Stimulated activated CD4-positive, alpha-beta T cell treated with anti-CD3 and anti-CD28 coated beads, Interleukin-12 subunit alpha, Interleukin-12 subunit beta, amount 100 ng/mL, for 48 hours (primary cell): ENCODE data around the gene TMEM132C.

ENCODE experiments used
- DNase-seq, 3 donors: peaks; one replicate each; pipeline ENCODE4 v3.0.0-alpha.2; 2020; ENCODE audit warnings: low read depth in 2 of 3, low spot score in 1 of 3

Gene TMEM132C

DNA sequence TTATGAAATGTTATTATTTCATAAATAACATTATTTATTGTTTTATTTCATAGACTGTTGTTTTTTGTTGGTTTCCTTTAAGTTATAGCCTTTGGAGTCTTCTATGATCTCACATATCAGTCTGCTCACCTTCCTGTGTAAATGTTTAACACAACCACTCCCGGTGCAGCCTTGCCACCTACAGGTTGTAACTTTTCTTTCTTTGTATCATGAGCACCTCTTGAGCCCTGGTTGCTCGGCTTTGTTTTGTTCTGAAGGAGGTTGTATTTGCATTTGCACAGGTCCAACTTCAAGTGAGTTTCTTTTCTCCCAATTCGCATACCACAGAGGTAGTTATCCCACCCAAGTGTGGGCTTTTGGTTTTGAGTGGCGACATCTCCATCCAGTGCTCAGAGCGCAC is 435.4 kb downstream of the TMEM132C start:
- DNase-seq: no peak

DNA sequence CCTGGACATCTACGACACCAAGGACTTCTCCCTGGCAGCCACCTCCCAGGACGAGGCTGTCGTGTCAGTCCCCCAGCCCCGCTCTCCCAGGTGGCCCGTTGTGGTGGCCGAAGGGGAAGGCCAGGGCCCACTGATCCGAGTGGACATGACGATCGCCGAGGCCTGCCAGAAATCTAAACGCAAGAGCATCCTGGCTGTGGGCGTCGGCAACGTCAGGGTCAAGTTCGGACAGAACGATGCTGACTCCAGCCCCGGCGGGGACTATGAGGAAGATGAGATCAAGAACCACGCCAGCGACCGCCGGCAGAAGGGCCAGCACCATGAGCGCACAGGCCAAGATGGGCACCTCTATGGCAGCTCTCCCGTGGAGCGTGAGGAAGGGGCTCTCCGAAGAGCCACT is 438.2 kb downstream of the TMEM132C start:
- no peak for DNase-seq

DNA sequence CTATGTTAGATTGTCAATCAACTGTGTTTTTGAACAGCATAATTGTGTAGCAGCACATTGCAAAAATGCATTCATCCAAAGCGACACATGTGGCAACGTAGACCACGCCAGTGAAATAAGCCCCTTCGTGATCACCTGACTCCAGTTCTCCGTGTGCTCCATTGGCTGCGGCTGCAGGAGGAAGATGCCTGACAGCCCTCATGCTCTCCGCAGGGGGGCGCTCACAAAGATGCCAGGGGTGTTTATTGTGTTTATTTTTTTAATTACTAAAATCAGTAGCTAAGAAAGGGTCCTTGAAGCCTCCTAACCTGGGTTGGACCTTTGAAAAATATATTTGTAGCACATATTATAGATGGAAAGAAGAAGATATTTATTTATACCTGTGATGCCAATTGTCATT is 440.5 kb downstream of the TMEM132C start:
- no peak for DNase-seq

DNA sequence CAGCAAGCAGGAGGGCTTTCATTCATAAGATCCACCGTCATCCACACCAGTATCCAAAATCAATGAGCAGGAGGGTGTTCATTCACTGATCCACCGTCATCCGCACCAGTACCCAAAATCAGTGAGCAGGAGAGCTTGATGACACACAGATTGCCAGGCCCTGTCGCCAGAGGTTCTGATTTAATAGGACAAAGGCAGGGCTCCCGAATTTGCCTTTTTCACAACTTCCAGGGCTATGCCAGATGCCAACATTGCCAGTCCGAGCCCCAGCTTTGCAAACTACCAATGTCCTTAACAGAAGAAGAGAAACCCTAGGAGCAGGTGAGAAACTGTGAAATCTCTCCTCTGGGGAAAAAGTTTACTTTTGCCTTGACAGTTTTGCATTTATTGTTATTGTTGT is 441.8 kb downstream of the TMEM132C start:
- DNase-seq: no peak

DNA sequence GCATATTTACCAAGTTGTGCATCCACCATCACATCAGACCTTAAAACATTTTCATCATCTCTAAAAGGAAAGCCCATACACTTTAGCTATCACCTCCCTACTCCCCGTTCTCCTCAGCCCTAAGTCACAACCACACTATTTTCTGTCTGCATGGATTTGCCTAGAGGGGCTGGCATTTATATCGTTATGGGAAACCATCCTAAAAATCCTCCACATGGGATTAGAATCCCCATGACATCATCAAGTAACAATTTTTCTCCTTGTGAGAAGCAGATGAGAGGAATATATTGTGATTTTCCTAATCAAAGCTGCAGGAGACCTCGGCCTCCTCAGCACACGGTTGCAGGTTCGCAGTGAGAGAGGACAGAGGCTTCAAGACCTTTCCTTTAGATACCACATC is 442.7 kb downstream of the TMEM132C start:
- no peak for DNase-seq

DNA sequence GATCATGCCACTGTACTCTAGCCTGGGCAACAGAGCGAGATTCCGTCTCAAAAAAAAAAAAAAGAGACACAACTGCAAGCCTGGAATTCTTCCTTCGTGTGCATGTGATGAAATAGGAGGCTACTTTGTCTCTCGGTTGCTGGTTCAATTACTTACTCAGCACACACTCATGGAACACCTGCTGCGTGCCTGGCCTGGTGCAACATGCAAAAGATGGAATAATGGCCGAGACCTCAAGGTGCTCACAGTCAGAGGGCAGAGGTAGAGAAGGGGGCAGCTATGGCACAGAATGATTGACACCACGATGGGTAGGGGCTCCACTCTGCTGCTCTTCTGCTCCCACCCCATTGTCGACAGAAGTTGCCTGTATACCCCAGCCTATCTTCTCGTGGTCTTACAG is 444.5 kb downstream of the TMEM132C start:
- no peak for DNase-seq

DNA sequence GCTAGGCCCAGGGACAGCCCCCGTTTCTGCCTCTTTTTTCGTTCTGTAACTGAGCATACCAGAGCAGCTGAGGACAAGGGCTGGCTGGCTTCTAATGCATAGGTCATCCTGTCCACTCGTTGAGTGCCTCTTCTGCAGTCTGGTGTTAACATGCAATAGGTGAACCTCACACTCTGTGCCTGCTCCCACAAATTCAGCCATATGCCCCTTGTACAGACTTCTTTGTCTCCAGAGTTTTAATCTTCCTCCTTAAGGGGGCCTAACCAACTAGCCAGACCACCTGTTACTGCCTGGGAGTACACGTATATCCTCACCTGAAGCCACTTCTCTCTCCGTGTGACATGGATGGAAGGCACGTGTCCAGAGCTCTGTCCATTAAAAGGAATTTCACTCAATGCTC is 445.7 kb downstream of the TMEM132C start:
- no peak for DNase-seq

DNA sequence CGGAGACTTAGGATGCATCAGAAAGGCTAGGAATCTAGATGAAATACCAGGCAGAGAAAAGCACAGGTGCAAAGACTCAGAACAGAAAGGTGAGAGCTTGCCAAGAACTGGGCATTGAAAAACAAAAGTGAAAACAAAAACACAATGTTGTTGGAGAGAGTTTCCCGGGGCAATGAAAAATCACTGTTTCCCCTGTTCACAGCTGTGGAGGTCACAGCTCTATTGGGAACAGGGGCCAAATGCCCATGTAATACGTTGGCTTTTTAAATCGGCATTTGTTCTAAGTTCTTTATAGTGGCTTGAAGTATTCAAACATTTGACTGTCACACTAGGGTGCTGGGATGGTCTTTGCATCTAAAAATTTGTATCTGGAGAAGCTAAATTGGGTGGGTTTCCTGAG is 448.5 kb downstream of the TMEM132C start:
- no peak for DNase-seq

DNA sequence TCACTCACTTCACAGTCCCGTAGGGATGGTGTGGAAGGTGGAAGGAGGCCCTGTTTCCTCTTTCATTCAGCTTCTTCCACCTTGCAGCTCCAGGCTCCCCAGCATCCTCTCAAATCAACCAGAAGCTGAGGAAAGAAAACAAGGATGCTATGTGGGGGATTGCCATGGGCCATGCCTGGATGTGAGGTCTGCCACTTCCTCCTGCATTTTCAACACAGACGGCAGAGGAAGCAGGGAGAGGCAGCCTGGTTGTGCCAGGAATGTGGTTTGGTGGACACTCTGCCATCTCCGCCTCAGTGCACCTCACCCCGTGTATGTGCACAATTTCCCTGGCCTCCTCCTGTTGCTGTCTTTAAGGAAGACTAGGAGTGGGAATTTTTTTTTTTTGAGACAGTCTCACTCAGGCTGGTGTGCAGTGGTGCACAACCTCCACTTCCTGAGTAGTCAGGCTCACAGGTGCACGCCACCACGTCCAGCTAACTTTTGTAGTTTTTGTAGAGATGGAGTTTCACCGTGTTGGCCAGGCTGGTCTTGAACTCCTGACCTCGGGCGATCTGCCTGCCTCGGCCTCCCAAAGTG is 457.6 kb downstream of the TMEM132C start:
- DNase-seq: no peak

DNA sequence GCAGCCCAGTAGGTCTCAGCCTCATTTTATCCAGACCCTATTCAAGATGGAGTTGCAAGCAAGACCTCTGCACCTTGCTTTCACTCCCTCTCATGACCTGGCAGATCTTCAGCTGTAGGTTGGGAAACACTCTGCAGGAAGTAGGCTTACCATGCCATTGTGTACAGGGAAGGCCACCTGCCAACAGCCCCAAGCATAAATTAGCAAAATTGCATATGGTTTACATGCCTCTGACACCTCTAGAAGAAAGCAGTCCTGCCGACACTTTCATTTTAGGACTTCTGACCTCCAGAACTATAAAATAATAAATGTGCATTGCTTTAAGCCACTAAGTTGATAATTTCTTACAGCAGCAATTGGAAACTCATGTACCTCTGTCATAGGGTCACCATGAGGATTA is 459.9 kb downstream of the TMEM132C start:
- DNase-seq: no peak

DNA sequence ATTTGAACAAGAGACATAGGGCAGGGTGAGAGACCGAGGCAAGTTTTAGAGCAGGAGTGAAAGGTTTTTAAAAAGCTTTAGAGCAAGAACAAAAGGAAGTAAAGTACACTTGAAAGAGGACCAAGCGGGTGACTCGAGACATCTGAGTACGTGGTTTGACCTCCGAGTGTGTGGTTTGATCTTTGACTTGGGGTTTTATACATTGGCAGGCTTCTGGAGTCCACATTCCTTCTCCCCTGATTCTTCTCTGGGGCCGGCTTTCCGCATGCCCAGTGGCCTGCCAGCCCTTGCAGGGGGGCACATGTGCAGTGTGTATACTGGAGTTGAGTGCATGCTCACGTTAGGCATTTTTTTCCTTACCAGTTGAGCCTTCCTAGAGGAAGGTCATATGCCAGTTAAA is 460.5 kb downstream of the TMEM132C start:
- no peak for DNase-seq

DNA sequence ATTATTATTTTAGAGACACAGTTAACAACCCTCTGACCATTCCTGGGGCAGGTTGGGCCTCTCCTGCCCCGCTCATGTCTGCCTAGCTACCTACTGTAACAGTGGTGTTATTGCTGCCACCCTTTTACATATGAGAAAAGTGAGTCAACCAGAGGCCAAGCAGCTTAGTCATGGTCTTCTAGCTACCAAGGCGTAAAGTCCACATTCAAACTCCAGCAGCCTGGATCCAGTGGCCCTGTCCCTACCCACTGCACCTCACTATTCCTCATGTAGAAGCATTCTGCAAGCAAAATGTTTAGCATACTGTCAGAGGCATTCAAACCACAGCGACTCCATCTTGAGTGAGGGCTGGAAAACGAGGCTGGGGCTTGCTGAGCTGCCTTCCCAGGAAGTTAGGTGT is 461.0 kb downstream of the TMEM132C start:
- DNase-seq: no peak

DNA sequence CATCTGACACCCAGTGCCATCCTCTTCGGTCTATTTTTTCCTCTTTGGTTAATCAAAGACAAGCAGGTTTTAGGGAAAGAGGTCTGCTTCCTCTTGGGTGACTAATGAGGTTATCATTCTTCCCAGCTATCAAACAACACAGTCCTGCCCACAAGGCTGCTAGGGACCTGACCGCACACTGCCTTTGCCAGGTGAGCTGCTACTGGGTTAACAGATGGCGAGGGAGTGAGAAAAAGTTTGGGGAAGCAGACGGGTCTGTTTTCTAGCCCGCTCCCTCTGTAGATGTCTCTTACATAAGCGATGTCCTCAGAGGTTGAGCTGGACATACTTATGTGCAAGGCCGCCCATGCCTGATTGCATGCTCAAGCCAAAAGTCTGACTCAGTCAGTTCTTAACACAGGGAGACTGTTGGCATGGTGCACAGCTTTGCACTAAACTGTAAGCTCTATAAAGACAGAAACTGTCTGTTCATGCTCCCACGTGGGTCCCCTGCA is 462.7 kb downstream of the TMEM132C start:
- DNase-seq: no peak

DNA sequence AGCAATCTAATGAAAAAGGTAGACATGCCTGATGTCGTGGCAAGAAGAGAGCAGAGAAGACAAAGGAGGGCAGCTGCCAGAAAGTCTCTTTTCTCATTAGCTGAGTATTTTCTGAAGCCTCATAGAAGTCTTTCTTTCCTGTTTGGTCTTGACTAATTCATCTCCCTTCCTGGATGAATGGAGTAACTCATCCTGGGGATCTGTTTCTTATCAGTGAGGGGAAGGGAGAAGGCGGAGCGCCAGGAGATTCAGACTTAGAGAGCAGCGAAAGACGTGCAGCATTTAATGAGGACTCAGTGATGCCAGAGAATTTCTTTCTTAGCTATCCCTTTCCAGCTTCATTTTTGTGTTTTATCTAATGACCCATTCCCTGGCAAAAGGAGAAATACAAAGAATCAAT is 467.4 kb downstream of the TMEM132C start:
- DNase-seq: no peak

DNA sequence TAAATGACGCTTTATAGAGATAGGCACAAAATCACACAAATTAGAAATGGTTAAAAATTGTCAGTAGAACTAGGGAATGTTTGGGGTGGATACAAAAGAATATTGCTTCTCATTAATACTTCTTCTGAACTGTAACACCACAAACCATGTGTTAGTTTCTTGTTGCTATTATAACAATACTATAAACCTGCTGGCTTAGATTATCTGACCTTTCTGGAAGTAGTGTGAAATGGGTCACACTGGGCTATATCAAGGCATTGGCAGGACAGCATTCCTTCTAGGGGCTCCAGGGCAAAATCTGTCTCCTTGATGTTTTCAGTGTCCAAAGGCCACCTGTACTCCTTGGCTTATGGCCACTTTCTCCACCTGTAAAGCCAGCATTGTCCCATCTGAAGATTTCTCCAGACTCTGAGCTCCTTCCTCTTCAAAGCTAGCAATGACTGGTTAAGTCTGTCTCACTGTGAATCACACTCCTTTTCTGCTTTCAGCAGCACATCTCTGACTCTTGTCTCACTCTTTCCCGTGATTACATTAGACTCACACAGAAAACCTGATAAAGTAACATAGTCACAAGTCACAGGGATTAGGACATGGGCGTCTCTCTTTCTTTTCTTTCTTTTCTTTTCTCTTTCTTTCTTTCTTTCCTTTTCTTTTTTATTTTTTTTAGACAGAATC is 470.5 kb downstream of the TMEM132C start:
- DNase-seq: no peak

DNA sequence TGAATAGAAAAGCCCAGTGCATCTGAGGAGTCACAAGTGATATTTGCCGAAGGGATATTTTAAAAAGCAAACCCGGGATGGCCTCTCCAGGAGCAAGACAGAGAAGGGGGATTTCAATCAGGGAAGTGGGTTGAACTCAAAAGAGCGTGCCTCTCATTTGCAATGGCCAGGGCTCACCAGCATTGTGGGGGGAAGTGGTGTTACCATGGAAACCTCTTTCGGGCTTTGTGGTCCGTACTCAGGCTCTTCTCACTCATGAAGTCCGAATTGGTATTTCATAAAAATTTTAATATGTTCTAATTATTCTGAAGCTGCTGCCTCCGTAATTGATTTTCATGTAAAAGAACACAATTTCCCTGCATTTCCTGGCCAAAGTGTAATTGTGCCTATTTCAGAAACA is 476.9 kb downstream of the TMEM132C start:
- DNase-seq: no peak

DNA sequence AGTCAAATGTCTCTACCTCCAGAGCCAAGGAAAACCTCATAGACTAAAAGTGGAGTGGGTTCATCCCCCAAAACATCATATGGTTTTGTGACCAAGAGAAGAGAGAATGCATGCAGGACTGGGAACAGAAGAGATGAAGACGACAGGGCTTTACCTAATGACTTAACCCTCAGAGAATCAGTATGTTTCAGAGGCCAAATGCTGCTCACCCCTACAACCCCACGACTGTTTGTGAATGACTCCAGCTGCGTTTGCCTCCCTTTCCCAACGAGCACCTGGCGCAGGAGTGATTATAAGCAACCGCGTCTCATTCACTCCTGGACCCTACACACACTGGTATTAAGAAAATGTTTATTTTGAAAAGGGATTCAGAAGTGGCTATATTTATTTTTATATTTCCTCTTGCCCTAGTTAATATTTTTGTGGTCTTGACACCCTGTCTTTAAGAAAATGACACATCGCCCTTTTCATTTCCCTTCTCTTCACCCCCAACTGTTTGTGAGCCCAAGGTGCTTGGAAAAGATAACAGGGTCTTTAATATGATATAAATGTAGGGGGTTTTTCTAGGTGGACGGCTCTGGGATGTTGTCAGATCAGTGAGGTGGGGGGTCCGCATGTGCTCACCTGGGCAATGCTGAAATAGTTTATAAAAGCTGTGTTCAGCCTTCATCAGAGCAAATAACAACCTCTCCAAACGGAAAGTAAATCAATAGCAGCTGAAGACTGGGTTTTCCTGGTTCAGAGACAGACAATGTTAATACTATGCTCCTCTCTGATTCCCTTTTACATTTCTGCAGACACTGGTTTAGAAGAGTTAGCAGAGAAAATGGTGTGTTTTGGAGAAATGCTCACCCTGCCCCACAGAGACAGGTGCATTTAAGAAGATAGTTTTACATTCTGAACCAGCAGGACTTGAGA is 479.1 kb downstream of the TMEM132C start:
- DNase-seq: no peak

DNA sequence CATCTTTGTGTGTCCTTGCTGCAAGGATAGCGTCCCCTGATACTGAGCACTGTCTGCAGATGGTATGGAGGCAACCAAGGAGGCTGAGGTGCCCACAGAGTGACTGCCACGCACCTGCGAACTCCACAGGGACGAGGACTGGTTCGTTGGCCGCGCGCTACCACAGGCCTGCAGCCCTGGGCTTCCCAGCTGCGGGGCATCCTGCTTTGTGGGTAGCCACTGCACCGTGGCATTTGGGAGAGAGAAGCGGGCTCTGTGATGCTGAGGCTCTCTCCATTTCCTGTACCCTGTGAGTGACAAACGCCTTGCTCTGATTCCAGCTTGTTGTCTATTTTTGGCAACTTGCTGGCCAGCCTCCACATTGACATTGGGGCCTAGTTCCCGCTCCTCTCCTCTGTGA is 480.5 kb downstream of the TMEM132C start:
- DNase-seq: no peak

DNA sequence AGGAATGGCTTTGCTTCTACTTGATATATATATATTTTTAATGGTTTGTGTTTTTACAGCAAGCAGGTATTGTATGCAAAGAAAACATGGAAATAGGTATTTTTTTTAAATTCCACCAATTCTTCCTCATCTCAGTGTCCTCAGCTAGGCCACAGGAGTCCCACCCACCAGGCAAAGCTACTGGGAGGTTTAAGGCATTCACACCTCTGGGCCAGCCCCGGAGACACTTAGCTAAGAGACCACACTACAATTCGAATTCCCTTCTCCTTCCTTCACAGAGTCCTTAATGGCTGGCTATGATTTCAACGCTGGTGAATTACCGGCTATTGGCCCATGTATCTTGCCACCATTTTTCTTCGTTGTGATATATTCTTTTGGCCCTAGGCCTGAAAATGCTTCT is 485.4 kb downstream of the TMEM132C start:
- DNase-seq: no peak

DNA sequence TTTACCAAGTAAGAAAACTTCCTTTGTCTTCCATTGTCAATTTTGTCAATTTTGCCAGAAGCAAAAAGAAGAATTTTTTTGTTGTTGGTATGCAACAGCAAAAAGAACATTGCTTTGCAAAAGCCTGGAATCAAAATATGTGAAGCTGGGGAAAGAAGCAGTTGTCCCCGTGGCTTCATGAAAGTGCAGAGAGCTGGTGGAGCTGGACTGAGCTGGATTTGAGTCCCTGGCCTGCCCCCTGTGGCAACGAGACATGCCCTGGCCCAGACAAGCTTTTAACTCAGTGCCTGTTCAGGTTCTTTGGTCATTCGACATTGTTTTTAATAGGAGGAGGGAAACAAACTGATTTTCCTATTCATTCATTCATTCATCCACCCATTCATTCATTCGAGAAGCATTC is 486.5 kb downstream of the TMEM132C start:
- no peak for DNase-seq

DNA sequence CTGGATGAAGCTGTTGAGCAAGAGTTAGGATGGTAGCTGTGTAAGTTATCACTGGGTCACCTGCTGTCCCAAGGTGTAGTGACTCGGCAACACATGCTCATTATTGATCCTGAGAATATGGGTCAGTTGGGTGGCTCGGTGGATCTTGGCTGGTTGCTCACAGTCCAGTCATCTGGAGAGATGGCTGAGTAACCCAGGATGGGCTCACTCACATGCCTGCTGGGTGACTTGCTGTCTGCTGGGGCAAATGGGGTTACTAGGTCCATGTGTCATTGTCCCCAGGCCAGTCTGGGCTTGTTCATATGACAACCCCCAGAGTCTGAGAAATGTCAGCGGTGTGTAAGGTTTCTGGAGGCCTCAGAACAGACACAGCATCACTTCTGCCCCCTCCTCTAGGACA is 487.3 kb downstream of the TMEM132C start:
- DNase-seq: no peak

DNA sequence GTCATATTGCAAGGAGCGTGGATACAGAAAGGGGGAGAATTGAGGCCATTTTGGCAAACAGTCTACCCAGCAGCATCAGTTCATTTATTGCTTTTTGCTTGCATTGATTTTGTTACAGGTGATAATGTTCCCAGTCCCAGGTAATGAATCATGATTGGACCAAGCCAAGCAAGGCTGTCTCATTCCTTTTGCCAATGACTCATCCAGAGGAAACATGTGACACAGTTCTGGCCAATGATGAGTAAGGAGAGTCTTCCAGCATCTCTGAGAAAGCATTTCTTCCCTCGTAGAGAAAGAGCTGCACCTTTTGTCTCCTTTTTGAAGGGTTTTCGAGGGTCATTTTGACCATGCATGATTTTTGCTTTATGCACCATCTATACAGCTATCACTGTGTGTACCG is 488.6 kb downstream of the TMEM132C start:
- no peak for DNase-seq
